SU-DHL-6 (cell line): ENCODE measurements around the gene SUN1.

Experiments
- H2AFZ ChIP-seq: fragments of 200-600 bp; sonication (generic); 2 replicates; pipeline ENCODE4 v1.6.1; 2014; ENCODE audit warnings: low read depth, mild to moderate bottlenecking, moderate library complexity, mixed read lengths, antibody characterized with exemption, low read length; ENCODE audit not compliant: severe bottlenecking
- H3F3A ChIP-seq: fragments of 200-600 bp; shearing (Covaris generic); 2 replicates; pipeline ENCODE4 v1.6.0; 2016; ENCODE audit warnings: antibody characterized with exemption, mild to moderate bottlenecking; ENCODE audit not compliant: insufficient read depth
- H3K27ac ChIP-seq: fragments of 200-600 bp; sonication (generic); 2 replicates; pipeline ENCODE4 v1.5.1; 2016; ENCODE audit warnings: low read depth, mild to moderate bottlenecking, low read length, moderate library complexity, mixed read lengths
- H3K27me3 ChIP-seq: fragments of 200-600 bp; sonication (generic), shearing (Covaris generic); 2 replicates; pipeline ENCODE4 v1.6.0; 2014; ENCODE audit warnings: mild to moderate bottlenecking, low read length
- H3K36me3 ChIP-seq: fragments of 200-600 bp; sonication (generic); 2 replicates; pipeline ENCODE4 v1.6.1; 2014; ENCODE audit warnings: mild to moderate bottlenecking, low read length, mixed read lengths
- H3K4me2 ChIP-seq: fragments of 300-600, 200-600 bp; shearing (Covaris generic), sonication (generic); 2 replicates; pipeline ENCODE4 v1.6.0; 2014; ENCODE audit warnings: low read length, low read depth, mild to moderate bottlenecking; ENCODE audit not compliant: poor library complexity, severe bottlenecking
- H3K4me3 ChIP-seq: fragments of 200-600 bp; sonication (generic); 2 replicates; pipeline ENCODE4 v1.5.1; 2014; ENCODE audit warnings: antibody characterized with exemption, low read length, mild to moderate bottlenecking, mixed read lengths; ENCODE audit not compliant: insufficient read depth, poor library complexity, severe bottlenecking
- H3K79me2 ChIP-seq: fragments of 200-600 bp; sonication (generic); 2 replicates; pipeline ENCODE4 v1.6.1; 2014; ENCODE audit warnings: mild to moderate bottlenecking, low read length, moderate library complexity; ENCODE audit not compliant: insufficient read depth
- H3K9ac ChIP-seq: fragments of 200-600 bp; sonication (generic); 2 replicates; pipeline ENCODE4 v1.7.0; 2014; ENCODE audit warnings: mild to moderate bottlenecking, low read length
- H3K9me2 ChIP-seq: fragments of 200-600 bp; sonication (generic); replicated peaks from 2 replicates; pipeline ENCODE4 v1.6.1; 2014; ENCODE audit warnings: low read length; ENCODE audit not compliant: insufficient read depth
- H3K9me3 ChIP-seq: fragments of 200-600 bp; sonication (generic); 2 replicates; pipeline ENCODE4 v1.6.1; 2014; ENCODE audit warnings: low read length, mixed read lengths; ENCODE audit not compliant: insufficient read depth
- H4K20me1 ChIP-seq: fragments of 200-600 bp; sonication (generic); 2 replicates; pipeline ENCODE4 v1.6.1; 2014; ENCODE audit warnings: low read depth, mild to moderate bottlenecking, antibody characterized with exemption, low read length, moderate library complexity, mixed read lengths
- EZH2phosphoT487 ChIP-seq: fragments of 200-600 bp; sonication (generic), shearing (Covaris generic); conservative IDR thresholded peaks from 2 replicates; pipeline ENCODE4 v1.6.1; 2018; ENCODE audit warnings: mild to moderate bottlenecking, antibody characterized with exemption, low read length, moderate library complexity, mixed read lengths
- TF ChIP-seq, protein P1 (sequence below): fragments of 200-600 bp; sonication (generic); IDR thresholded peaks from one replicate; pipeline ENCODE4 v1.5.1; 2017; ENCODE audit warnings: antibody characterized with exemption, mild to moderate bottlenecking, low read length, moderate library complexity; ENCODE audit not compliant: insufficient read depth, poor library complexity, severe bottlenecking

SUN1 gene

DNA sequence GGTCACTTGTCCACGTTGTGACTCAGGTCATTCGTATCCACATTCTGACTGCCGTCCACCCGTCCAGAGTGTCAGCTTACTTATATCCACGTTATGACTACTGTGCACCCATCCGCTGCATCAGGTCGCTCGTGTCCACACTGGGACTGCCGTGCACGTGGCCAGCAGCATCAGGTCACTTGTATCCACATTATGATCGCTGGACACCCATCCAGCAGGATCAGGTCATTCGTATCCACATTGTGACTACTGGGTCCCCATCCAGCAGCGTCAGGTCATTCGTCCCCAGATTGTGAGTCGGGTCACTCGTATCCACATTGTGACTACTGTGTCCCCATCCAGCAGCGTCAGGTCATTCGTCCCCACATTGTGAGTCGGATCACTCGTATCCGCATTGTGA lies 47.3 kb upstream of the SUN1 start:
- Histone ChIP-seq H3K9me3 (no peaks in the 10 kb centered on the region), H3K27ac (no peak overlapping the region), H3K79me2 (no peaks in the 10 kb centered on the region), H3K27me3 (no peaks in the 10 kb centered on the region), H3F3A (peaks cover 4% of the 10 kb centered on the region), H3K9me2 (no peaks in the 10 kb centered on the region), H3K4me2 (no peak overlapping the region), H3K36me3 (peaks cover 4% of the 10 kb centered on the region; the same call in 1 of the 2 replicates), H4K20me1 (no peaks in the 10 kb centered on the region), H2AFZ (no peak overlapping the region), H3K9ac (no peak overlapping the region), H3K4me3 (no peak overlapping the region)
- TF ChIP-seq, protein P1, sequence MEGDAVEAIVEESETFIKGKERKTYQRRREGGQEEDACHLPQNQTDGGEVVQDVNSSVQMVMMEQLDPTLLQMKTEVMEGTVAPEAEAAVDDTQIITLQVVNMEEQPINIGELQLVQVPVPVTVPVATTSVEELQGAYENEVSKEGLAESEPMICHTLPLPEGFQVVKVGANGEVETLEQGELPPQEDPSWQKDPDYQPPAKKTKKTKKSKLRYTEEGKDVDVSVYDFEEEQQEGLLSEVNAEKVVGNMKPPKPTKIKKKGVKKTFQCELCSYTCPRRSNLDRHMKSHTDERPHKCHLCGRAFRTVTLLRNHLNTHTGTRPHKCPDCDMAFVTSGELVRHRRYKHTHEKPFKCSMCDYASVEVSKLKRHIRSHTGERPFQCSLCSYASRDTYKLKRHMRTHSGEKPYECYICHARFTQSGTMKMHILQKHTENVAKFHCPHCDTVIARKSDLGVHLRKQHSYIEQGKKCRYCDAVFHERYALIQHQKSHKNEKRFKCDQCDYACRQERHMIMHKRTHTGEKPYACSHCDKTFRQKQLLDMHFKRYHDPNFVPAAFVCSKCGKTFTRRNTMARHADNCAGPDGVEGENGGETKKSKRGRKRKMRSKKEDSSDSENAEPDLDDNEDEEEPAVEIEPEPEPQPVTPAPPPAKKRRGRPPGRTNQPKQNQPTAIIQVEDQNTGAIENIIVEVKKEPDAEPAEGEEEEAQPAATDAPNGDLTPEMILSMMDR, result no peak
- TF ChIP-seq EZH2phosphoT487, result no peak

DNA sequence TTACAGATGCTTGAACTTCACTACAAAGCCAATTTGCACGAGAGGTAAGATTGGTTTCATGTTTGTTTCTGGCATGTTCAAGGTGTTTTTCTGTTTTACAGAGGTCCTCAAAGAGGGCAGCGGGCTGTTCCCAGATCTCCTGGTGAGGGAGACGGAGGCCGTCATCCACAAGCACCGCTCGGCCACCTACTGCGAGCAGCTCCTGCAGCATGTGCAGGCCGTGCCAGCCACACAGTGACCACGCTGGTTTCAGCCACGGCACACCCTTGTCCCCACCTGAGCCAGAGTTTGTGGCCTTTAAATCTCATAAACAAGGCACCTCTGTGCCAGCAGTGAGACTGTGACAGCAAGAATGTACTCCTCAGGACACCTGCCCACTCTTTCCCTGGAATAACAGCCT lies 46.9 kb upstream of the SUN1 start:
- no peaks in the 10 kb centered on the region for H3K9me2 ChIP-seq
- no peak overlapping the region for H2AFZ ChIP-seq
- H3K9me3 ChIP-seq, result no peaks in the 10 kb centered on the region
- no peak for TF ChIP-seq EZH2phosphoT487
- TF ChIP-seq, protein P1, result no peak
- H3K4me2 ChIP-seq, result no peak overlapping the region
- peaks cover 4% of the 10 kb centered on the region for H3F3A ChIP-seq
- no peaks in the 10 kb centered on the region for H3K79me2 ChIP-seq
- no peak overlapping the region for H3K9ac ChIP-seq
- peaks cover 4% of the 10 kb centered on the region; the same call in 1 of the 2 replicates for H3K36me3 ChIP-seq
- H3K4me3 ChIP-seq, result no peak overlapping the region
- no peaks in the 10 kb centered on the region for H3K27me3 ChIP-seq
- H4K20me1 ChIP-seq, result no peaks in the 10 kb centered on the region
- no peak overlapping the region for H3K27ac ChIP-seq

DNA sequence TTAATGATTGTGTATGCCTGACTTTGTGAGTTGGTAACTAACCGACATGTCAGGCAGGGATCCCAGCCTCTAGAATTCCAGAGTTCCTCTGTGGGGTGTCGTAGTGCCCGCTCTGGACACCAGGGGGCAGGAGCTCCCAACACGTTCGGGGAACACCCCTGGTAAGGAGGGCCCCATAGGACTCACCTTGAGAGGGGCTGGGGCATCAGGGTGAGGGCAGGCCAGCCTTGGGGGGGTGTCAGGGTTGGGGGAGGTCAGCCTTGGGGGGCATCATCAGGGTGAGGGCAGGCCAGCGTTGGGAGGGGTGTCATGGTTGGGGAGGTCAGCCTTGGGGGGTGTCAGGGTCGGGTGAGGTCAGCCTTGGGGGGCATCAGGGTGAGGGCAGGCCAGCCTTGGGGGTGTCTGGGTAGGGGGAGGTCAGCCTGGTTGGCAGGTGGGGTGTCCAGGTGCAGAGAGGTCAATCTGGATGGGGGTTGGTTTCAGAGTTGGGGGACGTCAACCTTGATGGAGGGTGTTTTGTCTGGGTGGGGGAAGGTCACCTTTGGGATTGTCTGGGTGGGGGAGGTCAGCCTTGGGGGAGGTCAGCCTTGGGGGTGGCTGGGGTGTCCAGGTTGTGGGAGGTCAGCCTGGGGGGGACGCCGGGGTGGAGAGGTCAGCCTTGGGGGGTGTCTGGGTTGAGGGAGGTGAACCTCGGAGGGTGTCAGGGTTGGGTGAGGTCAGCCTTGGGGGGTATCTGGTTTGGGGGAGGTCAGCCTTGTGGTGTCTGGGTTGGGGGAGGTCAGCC lies 45.6 kb upstream of the SUN1 start:
- Histone ChIP-seq H3K9ac (no peak overlapping the region), H3K79me2 (no peaks in the 10 kb centered on the region), H3K9me3 (no peaks in the 10 kb centered on the region), H4K20me1 (no peaks in the 10 kb centered on the region), H3K27me3 (no peaks in the 10 kb centered on the region), H3K27ac (no peak overlapping the region), H3K4me3 (no peak overlapping the region), H2AFZ (no peak overlapping the region), H3K9me2 (no peaks in the 10 kb centered on the region), H3F3A (peaks cover 4% of the 10 kb centered on the region), H3K36me3 (peaks cover 4% of the 10 kb centered on the region; the same call in 1 of the 2 replicates), H3K4me2 (no peak overlapping the region)
- no peak for TF ChIP-seq EZH2phosphoT487
- TF ChIP-seq, protein P1, result peak; percentile 99
